Gastrocnemius medialis (tissue), 4 donors: Measurements from ENCODE around the gene ATF5. TPM values are rescaled to one million over a fixed set of nuclear protein-coding genes. Genes with fewer than 3 reads are reported as not detected.
A peak's percentile ranks its signal among the peaks of the same experiment; 100 is the strongest.
"Not testable (repeated sequence)": the region's sequence is repeated elsewhere in the genome, so short reads cannot be mapped to it uniquely, and the experiment has no call there.

ENCODE experiments used
- ATAC-seq, 2 donors: fragments of 150-250 bp; one replicate each; pipeline ENCODE4 v1.9.1; 2016
- DNase-seq, 2 donors: peaks; one replicate each; pipeline ENCODE4 v3.0.0-alpha.2; 2019
- H3K27ac ChIP-seq, 4 donors: fragments of 200-600 bp; sonication (generic); 1 replicate in 1 of 4; 2 replicates in 3 of 4; pipeline ENCODE4 v1.5.1; 2016 to 2018; ENCODE audit warnings: mild to moderate bottlenecking in 2 of 4, moderate library complexity in 1 of 4
- H3K27me3 ChIP-seq, 3 donors: fragments of 200-600 bp; sonication (generic) in 2 of 3; 1 replicate in 1 of 3; 2 replicates in 2 of 3; pipeline versions ENCODE4 v1.5.1 to v1.6.0; 2016 to 2019; ENCODE audit warnings: mild to moderate bottlenecking in 1 of 3, moderate library complexity in 1 of 3
- H3K36me3 ChIP-seq, 2 donors: fragments of 200-600 bp; sonication (generic) in 1 of 2; one replicate each; pipeline ENCODE4 v1.5.1; 2017 to 2018
- H3K4me1 ChIP-seq, 2 donors: fragments of 200-600 bp; sonication (generic) in 1 of 2; one replicate each; pipeline ENCODE4 v1.5.1; 2016 to 2017; ENCODE audit warnings: mild to moderate bottlenecking in 2 of 2
- H3K4me3 ChIP-seq, 4 donors: fragments of 200-600 bp; sonication (generic) in 3 of 4; 1 replicate in 1 of 4; 2 replicates in 3 of 4; pipeline ENCODE4 v1.5.1; 2016 to 2019; ENCODE audit warnings: mild to moderate bottlenecking in 2 of 4
- H3K9me3 ChIP-seq, 3 donors: fragments of 200-600 bp; sonication (generic) in 2 of 3; 1 replicate in 1 of 3; 2 replicates in 2 of 3; pipeline ENCODE4 v1.5.1; 2016 to 2019
- POLR2A ChIP-seq, 2 donors: fragments of 450-650 bp; IDR thresholded peaks; one replicate each; pipeline ENCODE4 v1.6.1; 2017; ENCODE audit warnings: antibody characterized with exemption in 2 of 2, mild to moderate bottlenecking in 2 of 2, moderate library complexity in 2 of 2
- in situ Hi-C, 4 donors: fragments of 200-750 bp; cut with MboI; loops; one replicate each; pipeline versions ENCODE4 v1.15.0 to v1.8.0; 2017; ENCODE audit warnings: low sequenced_read_pairs in 4 of 4
- intact Hi-C: fragments of 100-400 bp; cut with DNase I; formaldehyde crosslinking; loops from one replicate; pipeline ENCODE4 v1.15.1; 2023; ENCODE audit warnings: low total_unique reads
- total RNA-seq, 4 donors: library from RNA; depleted of rRNA; stranded (reverse); fragments of >200 nt; gene quantifications; one replicate each; pipeline versions ENCODE4 v1.1.0 to v1.2.3, GENCODE V29; 2016
- TF ChIP-seq, protein P1 (sequence below), 5 experiments: fragments of 450-650 bp in 3 of 5; fragments of 200-600 bp in 2 of 5; sonication (generic) in 2 of 5; IDR thresholded peaks in 4 of 5; conservative IDR thresholded peaks in 1 of 5; 1 replicate in 4 of 5; 2 replicates in 1 of 5; pipeline ENCODE4 v1.5.1; 2016 to 2019; ENCODE audit warnings: antibody characterized with exemption in 5 of 5, mild to moderate bottlenecking in 3 of 5, moderate library complexity in 3 of 5

ATF5 gene
- total RNA-seq, 4 donors from 2014 or later, result 6.4 to 10.8 (median 9.0) TPM

DNA sequence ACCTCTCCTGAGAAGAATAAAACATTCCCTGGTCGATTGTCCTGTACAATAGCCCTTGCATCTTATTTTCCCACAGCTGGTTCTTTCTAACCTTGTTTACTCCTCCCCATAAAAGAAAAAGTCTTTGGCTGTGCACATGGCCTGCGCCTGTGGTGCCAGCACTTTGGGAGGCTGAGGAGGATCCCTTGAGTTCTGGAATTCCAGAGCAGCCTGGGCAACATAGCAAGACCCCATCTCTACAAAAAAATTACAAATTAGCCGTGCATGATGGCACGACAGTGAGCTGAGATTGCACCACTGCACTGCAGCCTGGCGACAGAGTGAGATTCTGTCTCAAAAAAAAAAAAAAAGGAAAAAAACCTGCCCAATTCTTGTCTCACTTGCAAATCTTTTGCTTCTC lies 7.5 kb downstream of the ATF5 start:
- DNase-seq, result no peak
- TF ChIP-seq POLR2A (IDR thresholded peaks at IDR 0.05), result no peak
- no peak overlapping the region for H3K27ac ChIP-seq
- no peaks in the 10 kb centered on the region for H3K27me3 ChIP-seq
- intact Hi-C loops, result no loop called here
- H3K36me3 ChIP-seq, result no peaks in the 10 kb centered on the region
- H3K9me3 ChIP-seq, result no peaks in the 10 kb centered on the region
- no peak for ATAC-seq
- in situ Hi-C loops, result loop anchor here in 3 of 4 donors (25.0 kb wide), 1 partner anchor 201 kb away; no protein-coding TSS in a partner anchor
- H3K4me1 ChIP-seq, result peaks cover 3 to 6% of the 10 kb centered on the region in 2 donors
- no peak overlapping the region for H3K4me3 ChIP-seq

- Histone ChIP-seq H3K27ac (no peak overlapping the region), H3K4me3 (peak overlapping the region in 3 of 4 donors; percentile 3 to 23 (median 19)), H3K9me3 (no peaks in the 10 kb centered on the region), H3K4me1 (peaks cover 3 to 6% of the 10 kb centered on the region in 2 donors), H3K27me3 (no peaks in the 10 kb centered on the region), H3K36me3 (no peaks in the 10 kb centered on the region)
- in situ Hi-C loops (loop anchor here in 3 of 4 donors (25.0 kb wide), 1 partner anchor 199 kb away; no protein-coding TSS in a partner anchor), intact Hi-C loops (loop anchor here (1.0 kb wide), 1 partner anchor 45 kb away; no protein-coding TSS in a partner anchor)
- DNase-seq (peak; percentile 50 to 55), ATAC-seq (peak; percentile 81 to 84)
- TF ChIP-seq POLR2A (IDR thresholded peaks at IDR 0.05), result no peak
- TF ChIP-seq, protein P1, sequence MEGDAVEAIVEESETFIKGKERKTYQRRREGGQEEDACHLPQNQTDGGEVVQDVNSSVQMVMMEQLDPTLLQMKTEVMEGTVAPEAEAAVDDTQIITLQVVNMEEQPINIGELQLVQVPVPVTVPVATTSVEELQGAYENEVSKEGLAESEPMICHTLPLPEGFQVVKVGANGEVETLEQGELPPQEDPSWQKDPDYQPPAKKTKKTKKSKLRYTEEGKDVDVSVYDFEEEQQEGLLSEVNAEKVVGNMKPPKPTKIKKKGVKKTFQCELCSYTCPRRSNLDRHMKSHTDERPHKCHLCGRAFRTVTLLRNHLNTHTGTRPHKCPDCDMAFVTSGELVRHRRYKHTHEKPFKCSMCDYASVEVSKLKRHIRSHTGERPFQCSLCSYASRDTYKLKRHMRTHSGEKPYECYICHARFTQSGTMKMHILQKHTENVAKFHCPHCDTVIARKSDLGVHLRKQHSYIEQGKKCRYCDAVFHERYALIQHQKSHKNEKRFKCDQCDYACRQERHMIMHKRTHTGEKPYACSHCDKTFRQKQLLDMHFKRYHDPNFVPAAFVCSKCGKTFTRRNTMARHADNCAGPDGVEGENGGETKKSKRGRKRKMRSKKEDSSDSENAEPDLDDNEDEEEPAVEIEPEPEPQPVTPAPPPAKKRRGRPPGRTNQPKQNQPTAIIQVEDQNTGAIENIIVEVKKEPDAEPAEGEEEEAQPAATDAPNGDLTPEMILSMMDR (IDR thresholded peaks at IDR 0.05 in 4 of 5, conservative IDR thresholded peaks at IDR 0.05 in 1 of 5), result peak; percentile 88 to 99 (median 94)
Observed at GRCh38 chr19:49937750-49938381, 8.9 kb downstream of the ATF5 start.

DNA sequence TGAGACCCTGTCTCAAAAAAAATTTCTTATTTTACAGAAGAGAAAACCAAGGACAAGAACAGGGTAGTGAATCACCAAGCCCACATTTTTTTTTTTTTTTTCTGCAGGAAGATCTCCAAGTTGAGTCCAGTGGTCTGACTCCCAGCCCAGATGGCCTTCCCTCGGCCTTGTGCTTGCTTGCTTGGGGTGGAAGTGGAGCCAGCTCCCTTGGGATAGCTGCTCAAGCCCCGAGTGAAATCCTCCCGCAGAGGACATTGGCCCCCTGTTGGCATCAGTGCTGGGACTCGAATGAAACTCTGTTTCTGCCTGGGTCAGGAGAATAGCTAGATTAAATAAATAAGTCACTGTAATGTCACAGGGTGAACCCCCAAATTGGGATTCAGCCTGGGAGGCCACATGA lies 9.7 kb downstream of the ATF5 start:
- Histone ChIP-seq H3K4me3 (no peak overlapping the region), H3K36me3 (no peaks in the 10 kb centered on the region), H3K9me3 (no peaks in the 10 kb centered on the region), H3K27me3 (no peaks in the 10 kb centered on the region), H3K27ac (no peak overlapping the region), H3K4me1 (peaks cover 3 to 6% of the 10 kb centered on the region in 2 donors)
- TF ChIP-seq, protein P1 (IDR thresholded peaks at IDR 0.05 in 4 of 5, conservative IDR thresholded peaks at IDR 0.05 in 1 of 5), result no peak
- no peak for TF ChIP-seq POLR2A (IDR thresholded peaks at IDR 0.05)
- ATAC-seq (no peak), DNase-seq (no peak)
- in situ Hi-C loops, result loop anchor here in 3 of 4 donors (25.0 kb wide), 1 partner anchor 199 kb away; no protein-coding TSS in a partner anchor
- intact Hi-C loops, result no loop called here

GRCh38 chr19:49939721-49940481 lies 10.9 kb downstream of the ATF5 start:
- no peaks in the 10 kb centered on the region for H3K27me3 ChIP-seq
- ATAC-seq (no peak), DNase-seq (no peak)
- peaks cover 3 to 6% of the 10 kb centered on the region in 2 donors for H3K4me1 ChIP-seq
- no peak for TF ChIP-seq POLR2A (IDR thresholded peaks at IDR 0.05)
- no peaks in the 10 kb centered on the region for H3K9me3 ChIP-seq
- H3K27ac ChIP-seq, result no peak overlapping the region
- in situ Hi-C loops (loop anchor here in 3 of 4 donors (25.0 kb wide), 1 partner anchor 197 kb away; no protein-coding TSS in a partner anchor), intact Hi-C loops (no loop called here)
- H3K36me3 ChIP-seq, result no peaks in the 10 kb centered on the region
- H3K4me3 ChIP-seq, result no peak overlapping the region

DNA sequence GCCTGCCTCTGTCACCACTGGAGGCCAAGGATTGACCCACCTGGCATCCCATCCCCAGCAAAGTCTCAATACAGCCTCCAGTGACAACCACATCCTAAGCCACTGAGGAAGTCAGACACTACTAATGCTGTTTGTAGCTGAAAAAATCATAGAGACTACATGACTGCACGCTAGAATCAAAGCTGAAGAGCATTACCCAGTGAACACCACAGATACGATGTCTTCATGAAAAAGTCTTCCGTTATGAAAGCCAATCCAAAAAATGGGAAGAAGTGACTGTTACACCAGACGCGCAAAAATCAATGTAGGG lies 11.4 kb downstream of the ATF5 start:
- intact Hi-C loops (no loop called here), in situ Hi-C loops (loop anchor here in 3 of 4 donors (25.0 kb wide), 1 partner anchor 197 kb away; no protein-coding TSS in a partner anchor)
- no peaks in the 10 kb centered on the region for H3K36me3 ChIP-seq
- H3K27ac ChIP-seq, result no peak overlapping the region
- no peaks in the 10 kb centered on the region for H3K27me3 ChIP-seq
- TF ChIP-seq POLR2A (IDR thresholded peaks at IDR 0.05), result no peak
- TF ChIP-seq, protein P1 (IDR thresholded peaks at IDR 0.05 in 4 of 5, conservative IDR thresholded peaks at IDR 0.05 in 1 of 5), result no peak
- H3K4me1 ChIP-seq, result peaks cover 3 to 6% of the 10 kb centered on the region in 2 donors
- DNase-seq (no peak), ATAC-seq (no peak)
- H3K9me3 ChIP-seq, result no peaks in the 10 kb centered on the region
- no peak overlapping the region for H3K4me3 ChIP-seq

DNA sequence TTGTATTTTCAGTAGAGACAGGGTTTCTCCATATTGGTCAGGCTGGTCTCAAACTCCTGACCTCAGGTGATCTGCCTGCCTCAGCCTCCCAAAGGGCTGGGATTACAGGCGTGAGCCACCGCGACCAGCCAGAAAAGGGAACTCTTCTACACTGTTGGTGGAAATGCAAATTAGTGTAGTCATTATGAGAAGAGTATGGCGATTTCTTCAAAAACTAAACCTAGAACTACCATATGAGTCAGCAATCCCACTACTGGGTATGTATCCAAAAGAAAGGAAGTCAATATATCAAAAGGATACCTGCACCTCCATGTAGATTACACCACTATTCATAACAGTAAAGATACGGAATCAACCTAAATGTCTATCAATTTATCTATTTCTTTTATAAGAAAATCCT lies 15.6 kb downstream of the ATF5 start:
- intact Hi-C loops, H3K36me3 ChIP-seq, H3K27me3 ChIP-seq, H3K27ac ChIP-seq, H3K4me3 ChIP-seq, H3K9me3 ChIP-seq, DNase-seq, ATAC-seq, H3K4me1 ChIP-seq: not testable (repeated sequence)
- in situ Hi-C loops, result loop anchor here in 3 of 4 donors (25.0 kb wide), 1 partner anchor 193 kb away; no protein-coding TSS in a partner anchor
